MM.1S (cell line): ENCODE data around the gene CRKL.

ENCODE experiments used
- EZH2 ChIP-seq: fragments of 300-600 bp; sonication (generic); optimal IDR thresholded peaks from 2 replicates; pipeline ENCODE3; 2017; ENCODE audit warnings: low read depth, mild to moderate bottlenecking, antibody characterized with exemption, low read length, mixed read lengths
- EZH2phosphoT487 ChIP-seq: fragments of 300-600 bp; sonication (generic); IDR thresholded peaks from 2 replicates; pipeline ENCODE4 v1.6.1; 2018; ENCODE audit warnings: antibody characterized with exemption, low read length
- TF ChIP-seq, protein P1 (sequence below): fragments of 300-600 bp; sonication (generic); IDR thresholded peaks from 2 replicates; pipeline ENCODE4 v1.5.1; 2016; ENCODE audit warnings: antibody characterized with exemption, low read length, mixed read lengths

DNA sequence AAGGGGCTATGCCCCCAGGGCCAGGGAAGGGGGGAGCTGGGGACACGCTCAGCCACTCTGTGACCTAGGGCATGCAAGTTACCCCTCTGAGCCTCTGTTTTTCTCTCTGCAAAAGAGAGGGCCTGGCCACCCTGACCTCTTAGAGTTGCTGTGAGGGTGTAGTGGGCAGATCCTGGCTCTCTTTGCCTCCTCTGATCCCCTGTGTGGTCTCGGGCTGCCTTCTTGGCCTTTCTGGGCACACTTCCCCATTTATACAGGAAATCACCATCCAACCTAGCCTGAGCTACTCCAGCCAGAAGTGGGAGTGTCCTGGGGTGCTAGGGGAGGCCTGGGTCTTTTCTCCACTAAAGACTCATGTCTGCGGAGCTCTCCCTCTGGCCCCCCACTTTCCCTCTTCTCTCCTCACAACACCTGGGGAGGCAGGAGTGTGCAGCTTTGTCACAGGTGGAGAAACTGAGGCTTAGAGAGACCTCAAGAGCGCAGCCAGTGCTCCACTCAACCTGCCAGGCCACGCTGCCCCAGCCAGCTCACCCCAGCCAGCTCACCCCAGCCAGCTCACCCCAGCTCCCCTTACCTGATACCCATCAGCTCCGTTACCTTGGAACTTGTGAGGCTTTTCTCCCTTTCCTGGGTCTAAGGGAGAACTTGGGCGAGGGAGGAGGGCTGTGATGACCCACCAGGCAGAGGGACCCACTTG lies 51.2 kb downstream of the CRKL start:
- TF ChIP-seq, protein P1, sequence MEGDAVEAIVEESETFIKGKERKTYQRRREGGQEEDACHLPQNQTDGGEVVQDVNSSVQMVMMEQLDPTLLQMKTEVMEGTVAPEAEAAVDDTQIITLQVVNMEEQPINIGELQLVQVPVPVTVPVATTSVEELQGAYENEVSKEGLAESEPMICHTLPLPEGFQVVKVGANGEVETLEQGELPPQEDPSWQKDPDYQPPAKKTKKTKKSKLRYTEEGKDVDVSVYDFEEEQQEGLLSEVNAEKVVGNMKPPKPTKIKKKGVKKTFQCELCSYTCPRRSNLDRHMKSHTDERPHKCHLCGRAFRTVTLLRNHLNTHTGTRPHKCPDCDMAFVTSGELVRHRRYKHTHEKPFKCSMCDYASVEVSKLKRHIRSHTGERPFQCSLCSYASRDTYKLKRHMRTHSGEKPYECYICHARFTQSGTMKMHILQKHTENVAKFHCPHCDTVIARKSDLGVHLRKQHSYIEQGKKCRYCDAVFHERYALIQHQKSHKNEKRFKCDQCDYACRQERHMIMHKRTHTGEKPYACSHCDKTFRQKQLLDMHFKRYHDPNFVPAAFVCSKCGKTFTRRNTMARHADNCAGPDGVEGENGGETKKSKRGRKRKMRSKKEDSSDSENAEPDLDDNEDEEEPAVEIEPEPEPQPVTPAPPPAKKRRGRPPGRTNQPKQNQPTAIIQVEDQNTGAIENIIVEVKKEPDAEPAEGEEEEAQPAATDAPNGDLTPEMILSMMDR = no peak
- TF ChIP-seq EZH2phosphoT487 (no peak), EZH2 (no peak)
